Measurements from ENCODE around the gene SYAP1.
"Not testable (repeated sequence)": the region's sequence is repeated elsewhere in the genome, so short reads cannot be mapped to it uniquely, and the experiment has no call there.

The SYAP1 gene

GRCh38 chrX:16726347-16726988 is 7.1 kb downstream of the SYAP1 start:
- not testable (repeated sequence) for DNase-seq

GRCh38 chrX:16727637-16728036 is 8.2 kb downstream of the SYAP1 start:
- DNase-seq, result no peak

GRCh38 chrX:16730450-16730849 is 11.0 kb downstream of the SYAP1 start:
- DNase-seq, result no peak

GRCh38 chrX:16733013-16733412 is 13.6 kb downstream of the SYAP1 start:
- DNase-seq, result no peak

GRCh38 chrX:16737024-16737423 is 17.6 kb downstream of the SYAP1 start:
- no peak for DNase-seq

- no peak for DNase-seq
Measured at GRCh38 chrX:16739574-16739973, 20.2 kb downstream of the SYAP1 start.

- DNase-seq, result no peak
Measured at GRCh38 chrX:16743604-16744325, 24.4 kb downstream of the SYAP1 start.

- no peak for DNase-seq
Measured at GRCh38 chrX:16745102-16745501, 25.7 kb downstream of the SYAP1 start.

GRCh38 chrX:16745659-16746058 is 26.2 kb downstream of the SYAP1 start:
- DNase-seq, result no peak

- no peak for DNase-seq
Measured at GRCh38 chrX:16748425-16748824, 29.0 kb downstream of the SYAP1 start.

- DNase-seq, result no peak
Measured at GRCh38 chrX:16750136-16750535, 30.7 kb downstream of the SYAP1 start.

GRCh38 chrX:16754019-16754418 is 34.6 kb downstream of the SYAP1 start:
- DNase-seq, result no peak

- no peak for DNase-seq
Measured at GRCh38 chrX:16756724-16757123, 37.3 kb downstream of the SYAP1 start.

GRCh38 chrX:16761500-16761899 is 42.1 kb downstream of the SYAP1 start:
- not testable (repeated sequence) for DNase-seq

- no peak for DNase-seq
Measured at GRCh38 chrX:16762579-16762978, 43.2 kb downstream of the SYAP1 start.

- DNase-seq, result no peak
Measured at GRCh38 chrX:16765594-16765993, 46.2 kb downstream of the SYAP1 start.

GRCh38 chrX:16770970-16771482 is 51.6 kb downstream of the SYAP1 start:
- DNase-seq, result no peak

GRCh38 chrX:16771483-16772398 is 52.3 kb downstream of the SYAP1 start:
- peak; percentile 38 for DNase-seq

- no peak for DNase-seq
Measured at GRCh38 chrX:16772460-16772859, 53.0 kb downstream of the SYAP1 start.

- DNase-seq, result no peak
Measured at GRCh38 chrX:16774746-16775145, 55.3 kb downstream of the SYAP1 start.

GRCh38 chrX:16778545-16778944 is 59.1 kb downstream of the SYAP1 start:
- DNase-seq, result no peak

- no peak for DNase-seq
Measured at GRCh38 chrX:16778993-16779392, 59.6 kb downstream of the SYAP1 start.

- DNase-seq, result not testable (repeated sequence)
Measured at GRCh38 chrX:16779815-16780214, 60.4 kb downstream of the SYAP1 start.
